HEK293 (cell line): ENCODE measurements around the gene C14orf119.

ENCODE experiments used
- GLI4 ChIP-seq: fragments of 450-650 bp; formaldehyde crosslinking; IDR thresholded peaks from 2 replicates; pipeline ENCODE4 v1.5.1; 2016; ENCODE audit warnings: missing biosample characterization, missing genetic modification characterization
- SETDB1 ChIP-seq: IDR thresholded peaks from one replicate; pipeline ENCODE4 v1.6.1; 2017; ENCODE audit warnings: mild to moderate bottlenecking, low read length, moderate library complexity, mixed read lengths; ENCODE audit not compliant: insufficient read length
- ZNF701 ChIP-seq: fragments of 450-650 bp; formaldehyde crosslinking; IDR thresholded peaks from 2 replicates; pipeline ENCODE4 v1.5.1; 2016; ENCODE audit warnings: missing biosample characterization, missing genetic modification characterization
- TF ChIP-seq, protein P1 (sequence below): fragments of 450-650 bp; formaldehyde crosslinking; IDR thresholded peaks from 2 replicates; pipeline ENCODE4 v1.5.1; 2016; ENCODE audit warnings: missing biosample characterization, missing genetic modification characterization

DNA sequence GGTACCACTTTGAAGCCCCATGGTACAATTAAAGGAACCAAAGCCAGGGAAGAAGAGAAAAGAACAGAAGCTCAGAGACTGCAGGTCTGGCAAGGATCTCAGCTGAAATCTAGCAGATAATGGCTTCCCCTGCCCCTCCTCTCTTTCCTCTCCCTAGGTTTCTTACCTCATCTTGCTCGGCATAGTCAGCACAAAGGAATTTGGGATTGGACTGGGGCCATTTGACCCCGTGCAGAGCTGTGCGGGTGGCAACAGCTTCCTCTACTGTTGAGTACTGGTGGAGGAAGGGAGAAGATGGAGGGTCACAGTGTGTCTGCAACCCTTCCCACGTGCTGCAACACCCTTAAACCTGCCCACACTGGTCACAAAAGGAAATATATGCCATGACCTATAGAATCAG lies 33.3 kb upstream of the C14orf119 start:
- TF ChIP-seq ZNF701 (tag by site-specific recombination) (no peak), SETDB1 (no peak), GLI4 (no peak)
- TF ChIP-seq, protein P1, sequence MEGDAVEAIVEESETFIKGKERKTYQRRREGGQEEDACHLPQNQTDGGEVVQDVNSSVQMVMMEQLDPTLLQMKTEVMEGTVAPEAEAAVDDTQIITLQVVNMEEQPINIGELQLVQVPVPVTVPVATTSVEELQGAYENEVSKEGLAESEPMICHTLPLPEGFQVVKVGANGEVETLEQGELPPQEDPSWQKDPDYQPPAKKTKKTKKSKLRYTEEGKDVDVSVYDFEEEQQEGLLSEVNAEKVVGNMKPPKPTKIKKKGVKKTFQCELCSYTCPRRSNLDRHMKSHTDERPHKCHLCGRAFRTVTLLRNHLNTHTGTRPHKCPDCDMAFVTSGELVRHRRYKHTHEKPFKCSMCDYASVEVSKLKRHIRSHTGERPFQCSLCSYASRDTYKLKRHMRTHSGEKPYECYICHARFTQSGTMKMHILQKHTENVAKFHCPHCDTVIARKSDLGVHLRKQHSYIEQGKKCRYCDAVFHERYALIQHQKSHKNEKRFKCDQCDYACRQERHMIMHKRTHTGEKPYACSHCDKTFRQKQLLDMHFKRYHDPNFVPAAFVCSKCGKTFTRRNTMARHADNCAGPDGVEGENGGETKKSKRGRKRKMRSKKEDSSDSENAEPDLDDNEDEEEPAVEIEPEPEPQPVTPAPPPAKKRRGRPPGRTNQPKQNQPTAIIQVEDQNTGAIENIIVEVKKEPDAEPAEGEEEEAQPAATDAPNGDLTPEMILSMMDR, result no peak
